Kidney epithelial cell (primary cell): Measurements from ENCODE around the gene DHX15. TPM values are rescaled to one million over a fixed set of nuclear protein-coding genes. Genes with fewer than 3 reads are reported as not detected.

Source experiments
- DNase-seq: peaks from one replicate; pipeline ENCODE4 v3.0.0-alpha.2; 2010; ENCODE audit warnings: low read depth
- H3K27me3 ChIP-seq: 2 replicates; pipeline ENCODE4 v1.6.0; 2011; ENCODE audit warnings: low read length; ENCODE audit not compliant: control insufficient read depth, insufficient read depth
- H3K36me3 ChIP-seq: 2 replicates; pipeline ENCODE4 v1.5.1; 2011; ENCODE audit warnings: low read length; ENCODE audit not compliant: control insufficient read depth, insufficient read depth
- H3K4me3 ChIP-seq: 2 replicates; pipeline ENCODE4 v1.5.1; 2011; ENCODE audit warnings: low read depth, mild to moderate bottlenecking, control low read depth, low read length
- total RNA-seq: library from RNA; depleted of rRNA; stranded (reverse); fragments of >200 nt; gene quantifications from 2 replicates; pipeline ENCODE4 v1.2.3, GENCODE V29; 2015
- TF ChIP-seq, protein P1 (sequence below): IDR thresholded peaks from 2 replicates; pipeline ENCODE4 v1.5.1; 2011; ENCODE audit warnings: mild to moderate bottlenecking, moderate library complexity, low read length, control low read depth, inconsistent platforms; ENCODE audit not compliant: insufficient read depth, poor library complexity, severe bottlenecking

DHX15 gene
- total RNA-seq, 1 donor from 2014 or later = 87.5 TPM

DNA sequence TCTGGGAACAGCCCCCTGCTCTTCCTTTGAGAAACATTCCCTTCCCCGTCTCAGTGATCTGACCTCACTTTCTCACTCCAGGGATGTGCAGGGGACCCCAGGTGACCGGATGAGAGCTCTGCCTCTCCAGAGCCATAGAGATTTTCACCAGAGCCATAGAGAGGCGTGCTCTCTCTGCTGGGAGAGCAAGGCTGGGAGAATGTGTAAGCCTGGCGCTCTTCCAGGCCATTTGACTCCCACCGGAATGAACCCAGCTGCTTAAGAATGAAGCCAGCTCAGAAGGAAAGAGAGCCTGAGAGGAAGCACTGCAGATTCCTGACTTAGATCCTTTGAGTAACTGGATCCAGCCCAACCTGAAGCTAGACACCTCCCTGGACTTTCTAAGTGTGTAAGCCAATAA, 106.4 kb downstream of the DHX15 start:
- no peak overlapping the region for H3K4me3 ChIP-seq
- H3K36me3 ChIP-seq = no peaks in the 10 kb centered on the region
- DNase-seq = peak; percentile 61
- peaks cover 3% of the 10 kb centered on the region for H3K27me3 ChIP-seq
- TF ChIP-seq, protein P1, sequence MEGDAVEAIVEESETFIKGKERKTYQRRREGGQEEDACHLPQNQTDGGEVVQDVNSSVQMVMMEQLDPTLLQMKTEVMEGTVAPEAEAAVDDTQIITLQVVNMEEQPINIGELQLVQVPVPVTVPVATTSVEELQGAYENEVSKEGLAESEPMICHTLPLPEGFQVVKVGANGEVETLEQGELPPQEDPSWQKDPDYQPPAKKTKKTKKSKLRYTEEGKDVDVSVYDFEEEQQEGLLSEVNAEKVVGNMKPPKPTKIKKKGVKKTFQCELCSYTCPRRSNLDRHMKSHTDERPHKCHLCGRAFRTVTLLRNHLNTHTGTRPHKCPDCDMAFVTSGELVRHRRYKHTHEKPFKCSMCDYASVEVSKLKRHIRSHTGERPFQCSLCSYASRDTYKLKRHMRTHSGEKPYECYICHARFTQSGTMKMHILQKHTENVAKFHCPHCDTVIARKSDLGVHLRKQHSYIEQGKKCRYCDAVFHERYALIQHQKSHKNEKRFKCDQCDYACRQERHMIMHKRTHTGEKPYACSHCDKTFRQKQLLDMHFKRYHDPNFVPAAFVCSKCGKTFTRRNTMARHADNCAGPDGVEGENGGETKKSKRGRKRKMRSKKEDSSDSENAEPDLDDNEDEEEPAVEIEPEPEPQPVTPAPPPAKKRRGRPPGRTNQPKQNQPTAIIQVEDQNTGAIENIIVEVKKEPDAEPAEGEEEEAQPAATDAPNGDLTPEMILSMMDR = no peak

Other genes with a start within 250 kb of the DHX15 start
- 0.75 and 1.2 TPM in 2 replicates for gene SOD3, start 211.0 kb upstream of the DHX15 start, total RNA-seq